ENCODE measurements around the gene VSTM4.

Gene VSTM4

GRCh38 chr10:49090696-49091380 is 24.5 kb downstream of the VSTM4 start:
- DNase-seq, result no peak

DNA sequence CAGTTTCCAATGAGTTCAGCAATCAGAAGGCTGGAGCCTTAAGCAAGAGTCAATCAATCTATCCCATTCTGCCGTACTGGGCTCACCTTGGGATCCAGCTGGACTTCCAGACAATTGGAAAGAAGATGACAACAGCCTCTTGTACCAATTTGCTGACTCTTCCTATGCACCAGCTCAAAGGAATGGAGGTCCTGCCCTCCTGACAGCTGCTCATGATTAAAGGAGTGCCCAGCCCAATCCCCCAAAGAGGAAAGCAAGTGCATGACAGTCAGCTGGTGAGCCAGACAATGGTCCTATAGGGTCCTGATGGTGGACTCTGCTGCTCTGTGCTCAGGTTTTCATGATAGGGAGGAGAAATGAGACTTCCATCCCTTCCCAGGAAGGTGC is 25.1 kb downstream of the VSTM4 start:
- DNase-seq, result no peak

DNA sequence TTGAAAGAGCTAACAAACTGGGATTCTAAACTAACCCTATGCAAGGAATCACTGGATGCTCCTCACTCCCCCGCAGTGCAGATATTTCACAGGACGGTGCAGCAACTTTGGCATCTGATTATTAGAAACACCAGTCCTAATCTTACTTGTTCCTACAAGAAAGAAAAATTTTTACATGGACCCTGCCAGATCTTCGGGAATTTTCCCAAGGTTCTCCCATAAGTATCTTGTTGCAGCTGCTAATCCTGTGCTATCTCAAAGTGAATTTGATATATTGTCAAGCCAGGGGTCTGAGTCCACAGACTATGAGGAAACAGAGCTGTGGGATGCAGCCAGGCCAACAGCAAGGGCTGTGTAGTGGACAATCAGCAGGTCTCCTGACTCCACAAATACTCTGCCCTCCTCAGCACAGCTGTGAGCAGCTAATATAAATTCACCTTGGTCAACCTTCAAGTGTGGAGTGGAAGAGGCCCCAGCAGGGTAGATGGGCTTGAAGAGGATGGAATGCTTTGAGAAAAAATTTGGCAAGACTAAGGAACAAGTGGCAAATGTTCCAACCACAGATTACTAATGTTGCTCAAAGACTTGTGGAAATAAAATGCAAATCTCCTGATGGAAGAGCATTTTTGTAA is 25.6 kb downstream of the VSTM4 start:
- DNase-seq, result no peak

DNA sequence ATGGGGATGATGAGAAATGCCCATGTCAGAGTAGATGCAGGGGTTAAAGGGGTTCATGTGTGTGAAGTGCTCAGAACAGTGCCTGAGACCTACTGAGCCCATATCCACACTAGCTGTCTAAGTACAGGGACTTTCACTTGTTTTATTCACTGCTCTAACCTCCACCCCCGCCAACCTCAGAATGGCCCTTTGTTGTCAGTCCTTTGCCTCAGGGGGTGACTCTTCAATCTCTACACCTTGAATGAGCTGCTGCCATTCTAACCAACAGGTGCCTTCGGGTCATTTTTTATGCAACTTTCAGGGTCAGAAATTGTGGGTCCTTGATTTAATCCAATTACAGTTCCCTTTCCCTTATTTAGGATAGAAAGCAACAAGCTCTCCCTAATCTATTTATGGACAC is 26.2 kb downstream of the VSTM4 start:
- no peak for DNase-seq

GRCh38 chr10:49086889-49087288 is 28.4 kb downstream of the VSTM4 start:
- no peak for DNase-seq

- no peak for DNase-seq
Observed at GRCh38 chr10:49083261-49083660, 32.1 kb downstream of the VSTM4 start.

DNA sequence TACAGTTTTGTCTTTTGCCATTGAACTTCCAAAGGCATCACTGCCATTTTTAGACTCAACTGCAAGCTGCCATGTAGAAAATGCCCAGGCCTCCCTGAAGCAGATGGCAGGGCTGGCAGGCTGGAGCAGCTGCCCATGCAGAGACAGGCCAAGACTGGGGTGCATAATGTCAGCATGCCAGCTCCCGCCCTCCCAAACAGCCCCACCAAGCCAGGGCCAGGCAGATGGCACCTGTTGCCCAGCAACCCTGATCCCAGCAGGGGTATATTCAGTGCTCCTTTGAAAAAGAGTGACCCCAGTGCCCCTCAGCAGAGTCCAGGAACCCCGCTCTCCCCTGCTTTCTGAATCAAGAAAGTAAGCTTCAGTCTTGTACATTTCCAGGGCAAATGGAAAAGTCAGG is 32.6 kb downstream of the VSTM4 start:
- no peak for DNase-seq

- no peak for DNase-seq
Observed at GRCh38 chr10:49081547-49082275, 33.6 kb downstream of the VSTM4 start.

GRCh38 chr10:49080965-49081364 is 34.4 kb downstream of the VSTM4 start:
- DNase-seq, result no peak

GRCh38 chr10:49080071-49080470 is 35.3 kb downstream of the VSTM4 start:
- no peak for DNase-seq

DNA sequence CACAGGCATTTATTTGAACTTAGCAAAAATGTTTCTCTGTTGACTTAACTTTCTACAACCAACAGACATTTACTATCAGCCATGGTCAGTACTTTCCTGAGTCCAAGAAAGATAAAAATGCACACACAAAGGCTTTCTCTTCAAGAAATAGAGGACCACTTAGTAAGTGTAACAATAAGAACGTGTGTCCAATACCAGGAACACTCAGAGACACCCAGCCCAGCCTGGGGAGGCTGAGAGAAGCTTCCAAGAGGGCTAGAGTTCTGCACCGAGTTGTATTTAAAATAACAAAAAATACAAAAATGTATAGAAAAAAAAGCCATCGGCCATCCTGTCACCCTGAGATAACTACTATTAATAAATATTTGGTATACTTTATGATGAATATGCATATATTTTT is 35.8 kb downstream of the VSTM4 start:
- no peak for DNase-seq

DNA sequence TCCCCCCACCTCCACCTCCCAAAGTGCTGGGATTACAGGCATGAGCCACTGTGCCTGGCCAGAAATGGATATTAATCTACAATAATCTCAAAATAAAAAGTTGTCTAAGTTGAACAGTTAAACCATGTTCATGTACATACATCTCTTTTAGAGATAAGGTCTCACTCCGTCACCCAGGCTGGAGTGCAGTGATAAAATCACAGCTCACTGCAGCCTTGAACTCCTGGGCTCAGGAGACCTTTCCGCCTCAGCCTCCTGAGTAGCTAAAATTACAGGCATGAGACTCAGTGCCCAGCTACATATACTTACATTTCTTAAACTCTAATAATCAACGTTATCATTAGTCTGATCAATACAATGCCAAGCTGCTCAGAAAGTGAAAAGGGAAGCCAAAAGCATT is 36.2 kb downstream of the VSTM4 start:
- no peak for DNase-seq

DNA sequence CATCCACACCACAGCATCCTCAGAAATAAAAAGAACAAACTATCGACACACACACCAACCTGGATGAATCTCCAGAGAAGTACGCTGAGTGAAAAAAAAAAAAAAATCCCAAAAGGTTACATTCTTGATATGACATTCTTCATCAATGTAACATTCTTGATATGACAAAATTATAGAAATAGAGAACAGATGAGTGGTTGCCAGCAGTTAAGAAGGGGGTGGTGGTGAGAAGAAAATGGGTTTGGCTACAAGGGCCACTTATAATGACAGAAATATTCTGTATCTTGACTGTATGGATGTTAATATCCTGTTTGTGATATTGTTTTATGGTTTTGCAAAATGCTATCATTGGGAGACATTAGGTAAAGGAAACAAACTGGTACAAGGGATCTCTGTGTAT is 36.9 kb downstream of the VSTM4 start:
- no peak for DNase-seq

GRCh38 chr10:49076741-49077521 is 38.4 kb downstream of the VSTM4 start:
- no peak for DNase-seq

GRCh38 chr10:49076319-49076718 is 39.0 kb downstream of the VSTM4 start:
- DNase-seq, result no peak

GRCh38 chr10:49075743-49076142 is 39.6 kb downstream of the VSTM4 start:
- no peak for DNase-seq

GRCh38 chr10:49074836-49075682 is 40.3 kb downstream of the VSTM4 start:
- no peak for DNase-seq

- no peak for DNase-seq
Observed at GRCh38 chr10:49072166-49072885, 43.0 kb downstream of the VSTM4 start.

GRCh38 chr10:49071160-49071761 is 44.1 kb downstream of the VSTM4 start:
- DNase-seq, result no peak

GRCh38 chr10:49070701-49071100 is 44.6 kb downstream of the VSTM4 start:
- no peak for DNase-seq

DNA sequence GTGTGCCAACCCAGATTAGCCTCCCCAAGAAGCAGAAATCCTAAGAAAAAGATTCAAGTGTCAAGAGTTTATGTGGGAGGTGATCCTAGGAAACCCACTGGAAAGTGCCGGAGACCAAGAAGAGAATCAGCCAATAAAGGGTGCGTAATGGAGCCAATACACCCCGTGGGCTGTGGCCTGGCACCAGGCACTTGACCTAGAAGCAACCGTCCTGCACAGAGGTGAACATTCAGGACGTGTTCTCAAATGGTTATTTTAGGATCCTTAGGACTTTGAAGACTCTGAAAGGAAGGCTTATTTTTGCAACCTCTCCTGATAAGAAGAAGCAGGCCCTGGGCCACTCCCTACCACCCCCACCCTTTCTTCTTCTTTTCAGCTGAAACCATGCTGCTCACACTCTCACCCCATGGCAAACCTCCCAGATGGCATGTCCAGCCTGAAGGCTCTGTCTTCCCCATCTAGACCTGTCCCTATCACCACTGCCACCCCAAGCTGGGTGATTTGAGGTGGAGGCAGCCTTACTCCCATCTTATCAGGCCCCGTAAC is 46.6 kb downstream of the VSTM4 start:
- no peak for DNase-seq

All from activated CD4-positive, CD25-positive, alpha-beta regulatory T cell (primary cell).